Measurements from ENCODE around the gene OSGIN1. TPM values are rescaled to one million over a fixed set of nuclear protein-coding genes. Genes with fewer than 3 reads are reported as not detected.

OSGIN1 gene
- total RNA-seq, 1 donor from 2014 or later: 5.9 TPM

- no peak for DNase-seq (ENCODE audit: low spot score)
These were observed 4.3 kb downstream of the OSGIN1 start for GRCh38 chr16:83957296-83957855.

GRCh38 chr16:83958137-83958845 lies 5.3 kb downstream of the OSGIN1 start:
- no peak for DNase-seq (ENCODE audit: low spot score)

DNA sequence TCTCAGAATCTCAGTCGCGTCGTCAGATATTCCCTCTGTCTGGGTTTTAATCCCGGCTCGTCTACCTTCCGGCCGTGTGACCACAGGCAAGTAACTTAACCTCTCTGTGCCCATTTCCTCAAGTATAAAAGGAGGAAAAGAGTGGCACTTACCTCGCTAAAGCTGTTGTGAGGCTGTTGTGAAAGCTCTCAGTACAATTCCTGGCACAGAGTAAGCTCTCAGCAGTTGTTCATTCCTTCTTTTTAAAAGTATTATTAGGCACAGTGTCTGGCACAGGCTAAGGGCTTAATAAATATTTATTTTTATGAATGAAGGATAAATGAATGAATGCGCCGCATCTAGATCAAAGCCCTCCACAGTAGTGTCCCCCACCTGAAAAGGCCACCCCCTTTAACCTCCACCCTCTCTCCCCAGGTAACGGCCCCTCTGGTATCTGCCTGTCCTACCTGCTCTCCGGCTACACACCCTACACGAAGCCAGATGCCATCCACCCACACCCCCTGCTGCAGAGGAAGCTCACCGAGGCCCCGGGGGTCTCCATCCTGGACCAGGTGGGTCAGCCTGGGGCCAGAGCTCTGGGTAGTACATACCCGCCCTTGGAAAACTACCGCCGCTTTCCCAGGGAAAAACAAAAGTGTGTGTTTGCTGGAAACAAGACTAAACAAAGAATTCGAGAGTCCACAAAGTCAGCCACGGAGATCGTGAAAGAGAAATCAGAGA lies 6.0 kb downstream of the OSGIN1 start:
- DNase-seq (ENCODE audit: low spot score): no peak

- no peak for DNase-seq (ENCODE audit: low spot score)
These were observed 6.8 kb downstream of the OSGIN1 start for GRCh38 chr16:83959656-83960434.

DNA sequence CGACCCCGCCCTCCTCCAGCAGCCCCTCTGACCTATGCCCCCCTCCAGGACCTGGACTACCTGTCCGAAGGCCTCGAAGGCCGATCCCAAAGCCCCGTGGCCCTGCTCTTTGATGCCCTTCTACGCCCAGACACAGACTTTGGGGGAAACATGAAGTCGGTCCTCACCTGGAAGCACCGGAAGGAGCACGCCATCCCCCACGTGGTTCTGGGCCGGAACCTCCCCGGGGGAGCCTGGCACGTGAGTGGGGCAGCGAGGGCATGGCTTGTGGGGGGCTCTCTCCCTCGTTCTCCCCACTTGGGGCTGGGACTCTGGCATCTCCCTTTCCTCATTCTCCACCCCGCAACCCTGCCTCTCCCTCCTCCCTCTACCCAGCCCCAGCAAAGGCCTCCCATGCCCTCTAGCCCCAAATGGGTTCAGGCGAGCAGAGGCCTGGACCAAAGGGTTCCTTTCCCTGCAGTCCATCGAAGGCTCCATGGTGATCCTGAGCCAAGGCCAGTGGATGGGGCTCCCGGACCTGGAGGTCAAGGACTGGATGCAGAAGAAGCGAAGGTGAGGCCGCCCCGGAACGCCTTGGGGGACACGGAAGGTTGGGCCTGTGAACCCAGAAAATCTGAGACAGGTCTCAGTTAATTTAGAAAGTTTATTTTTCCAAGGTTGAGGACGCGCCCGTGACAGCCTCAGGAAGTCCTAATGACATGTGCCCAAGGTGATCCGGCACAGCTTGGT lies 7.6 kb downstream of the OSGIN1 start:
- no peak for DNase-seq (ENCODE audit: low spot score)

DNA sequence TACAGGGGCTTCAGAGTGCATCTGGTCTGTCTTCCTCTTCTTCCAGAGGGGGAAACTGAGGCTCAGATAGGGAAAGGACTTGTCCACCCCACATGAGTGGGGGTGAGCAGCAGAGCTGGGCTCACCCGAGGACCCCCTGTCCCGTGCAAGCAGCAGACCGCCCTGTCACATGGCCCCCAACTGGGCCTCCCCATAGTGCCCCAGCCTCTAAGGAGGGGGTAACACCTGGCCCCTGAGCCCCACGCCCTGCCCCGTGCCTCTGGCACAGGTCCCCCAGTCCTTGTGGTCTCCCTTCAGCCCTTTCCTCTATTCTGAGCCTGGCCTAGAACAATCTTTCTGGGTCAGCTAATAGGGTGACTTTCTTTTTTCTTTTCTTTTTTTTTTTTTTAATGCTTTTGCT lies 8.6 kb downstream of the OSGIN1 start:
- DNase-seq (ENCODE audit: low spot score): no peak

DNA sequence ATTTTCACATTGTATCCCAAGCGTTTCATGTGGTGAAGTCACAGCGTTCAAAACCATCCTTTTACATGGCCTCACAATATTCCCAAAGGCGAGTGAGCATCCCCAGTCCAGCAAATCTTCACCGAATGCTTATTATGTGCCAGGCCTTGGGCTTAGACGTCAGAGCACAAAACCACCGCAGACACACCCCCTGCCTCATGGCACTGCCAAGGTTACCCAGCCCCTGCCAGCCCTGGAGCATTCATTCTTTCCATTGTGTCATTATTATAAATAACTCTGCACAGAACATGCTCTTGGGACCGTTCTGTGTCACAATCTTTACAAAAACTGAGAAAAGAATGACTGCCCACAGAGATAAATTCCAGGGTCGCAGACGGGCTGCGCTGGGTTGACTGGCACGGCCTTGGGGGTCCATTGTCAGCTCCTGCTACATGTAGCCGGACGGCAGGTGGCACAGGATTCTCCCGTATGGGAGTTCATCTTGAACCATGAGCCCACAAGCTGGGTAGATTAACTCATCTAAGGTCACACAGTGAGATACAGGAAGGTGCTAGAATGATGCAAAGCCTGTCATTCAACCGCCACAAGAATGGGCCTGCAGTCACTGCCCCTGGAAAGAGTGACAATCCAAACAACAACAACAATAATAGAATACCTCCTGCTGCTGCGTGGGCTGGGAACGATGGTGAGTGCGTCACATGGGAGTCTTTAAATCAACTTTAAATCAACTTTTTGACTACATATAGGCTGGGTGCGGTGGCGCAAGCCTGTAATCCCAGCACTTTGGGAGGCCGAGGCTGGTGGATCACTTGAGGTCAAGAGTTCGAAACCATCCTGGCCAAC lies 10.5 kb downstream of the OSGIN1 start:
- no peak for DNase-seq (ENCODE audit: low spot score)

- no peak for DNase-seq (ENCODE audit: low spot score)
These were observed 11.8 kb downstream of the OSGIN1 start for GRCh38 chr16:83964684-83965443.

GRCh38 chr16:83965444-83966152 lies 12.6 kb downstream of the OSGIN1 start:
- no peak for DNase-seq (ENCODE audit: low spot score)

- no peak for DNase-seq (ENCODE audit: low spot score)
These were observed 13.2 kb downstream of the OSGIN1 start for GRCh38 chr16:83966153-83966696.

- DNase-seq (ENCODE audit: low spot score): no peak
These were observed 14.1 kb downstream of the OSGIN1 start for GRCh38 chr16:83967091-83967490.

DNA sequence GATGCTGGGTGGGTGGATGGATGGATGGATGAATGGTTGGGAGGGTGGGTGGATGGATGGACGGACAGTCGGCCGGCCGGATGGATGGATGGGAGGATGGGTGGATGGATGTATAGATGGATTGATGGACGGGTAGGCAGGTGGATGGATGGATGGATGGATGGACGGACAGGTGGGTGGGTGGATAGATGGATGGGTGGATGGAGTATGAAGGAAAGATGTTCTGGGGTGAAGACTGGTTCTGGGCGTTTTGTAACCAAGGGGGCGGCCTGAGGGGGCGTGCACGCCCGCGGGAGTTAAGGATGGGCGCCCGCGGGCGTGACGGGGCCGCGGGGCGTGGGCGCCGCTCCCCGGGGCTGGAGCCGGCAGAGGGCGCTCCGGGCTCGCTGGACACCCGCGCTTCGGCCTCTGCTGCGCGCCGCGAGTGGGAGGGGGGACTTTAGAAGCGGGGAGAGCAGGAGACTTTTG lies 14.8 kb downstream of the OSGIN1 start, which contains the start of gene NECAB2:
Gene NECAB2, plus strand, starts transcription at position 407 of the 468 bp plus-strand sequence. CDS start 405 bp downstream, outside the sequence.
- DNase-seq (ENCODE audit: low spot score): no peak

DNA sequence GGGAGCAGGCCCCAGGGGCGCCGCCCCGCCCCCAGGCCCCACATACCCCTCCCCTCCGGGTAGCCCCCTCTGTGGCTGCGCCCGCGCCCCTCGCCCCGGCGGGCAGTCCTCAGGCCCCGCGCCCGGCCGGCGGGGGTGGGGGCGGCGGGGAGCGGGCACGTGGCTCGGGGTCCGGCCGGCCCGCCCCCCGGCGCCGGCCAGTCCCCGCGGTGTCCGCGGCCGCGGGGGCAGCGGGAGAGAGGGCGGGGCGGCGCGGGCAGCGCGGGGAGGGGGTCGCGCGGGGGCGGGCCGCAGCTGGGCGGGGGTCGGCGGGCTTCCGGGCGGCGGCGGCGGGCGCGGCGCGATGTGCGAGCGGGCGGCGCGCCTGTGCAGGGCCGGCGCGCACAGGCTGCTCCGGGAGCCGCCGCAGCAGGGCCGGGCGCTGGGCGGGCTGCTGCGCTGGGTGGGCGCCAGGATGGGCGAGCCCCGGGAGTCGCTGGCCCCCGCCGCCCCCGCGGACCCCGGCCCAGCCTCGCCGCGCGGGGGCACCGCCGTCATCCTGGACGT lies 15.3 kb downstream of the OSGIN1 start:
- no peak for DNase-seq (ENCODE audit: low spot score)

GRCh38 chr16:83968891-83969649 lies 16.0 kb downstream of the OSGIN1 start:
- no peak for DNase-seq (ENCODE audit: low spot score)

- no peak for DNase-seq (ENCODE audit: low spot score)
These were observed 16.9 kb downstream of the OSGIN1 start for GRCh38 chr16:83969771-83970429.

- DNase-seq (ENCODE audit: low spot score): no peak
These were observed 17.4 kb downstream of the OSGIN1 start for GRCh38 chr16:83970430-83970815.
